ENCODE results near the gene ARHGAP33.

DNA sequence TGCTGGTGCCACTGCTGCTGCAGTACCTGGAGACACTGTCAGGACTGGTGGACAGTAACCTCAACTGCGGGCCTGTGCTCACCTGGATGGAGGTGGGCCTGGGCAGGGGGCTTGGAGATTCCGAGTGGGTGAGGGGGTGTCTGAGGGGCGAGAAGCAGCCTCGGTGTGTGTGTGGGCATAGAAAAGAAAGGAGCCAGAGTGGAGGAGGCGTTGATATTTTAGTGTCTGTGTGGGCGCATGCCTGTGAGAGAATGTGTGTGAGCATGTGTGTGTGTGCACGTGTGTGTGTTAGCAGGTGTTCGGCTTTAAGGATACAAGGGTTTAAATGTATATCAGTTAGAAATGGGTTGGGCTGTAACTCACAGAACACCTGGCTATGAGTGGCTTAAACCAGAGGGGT, 3.7 kb downstream of the ARHGAP33 start:
- TF ChIP-seq CTCF (IDR thresholded peaks at IDR 0.05; ENCODE audit: borderline replicate concordance, extremely low read depth, low read length, poor library complexity, severe bottlenecking) = no peak
- TF ChIP-seq EZH2 (IDR thresholded peaks at IDR 0.05; ENCODE audit: borderline replicate concordance, low read depth, low read length, severe bottlenecking) = no peak

Measured in DND-41 (cell line).